GM21723 (cell line): ENCODE measurements around the gene DYNLT4.
"Not testable (repeated sequence)": the region's sequence is repeated elsewhere in the genome, so short reads cannot be mapped to it uniquely, and the experiment has no call there.

Experiments used
- ATAC-seq: cut with Tn5 transposase; IDR thresholded peaks from one replicate; pipeline ENCODE4 v1.9.1; 2021; ENCODE audit warnings: mild to moderate bottlenecking, moderate library complexity; ENCODE audit not compliant: unreplicated experiment

DYNLT4 gene, protein sequence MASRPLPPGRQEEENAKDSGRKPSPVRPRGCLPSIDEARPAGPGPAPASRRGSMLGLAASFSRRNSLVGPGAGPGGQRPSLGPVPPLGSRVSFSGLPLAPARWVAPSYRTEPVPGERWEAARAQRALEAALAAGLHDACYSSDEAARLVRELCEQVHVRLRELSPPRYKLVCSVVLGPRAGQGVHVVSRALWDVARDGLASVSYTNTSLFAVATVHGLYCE

DNA sequence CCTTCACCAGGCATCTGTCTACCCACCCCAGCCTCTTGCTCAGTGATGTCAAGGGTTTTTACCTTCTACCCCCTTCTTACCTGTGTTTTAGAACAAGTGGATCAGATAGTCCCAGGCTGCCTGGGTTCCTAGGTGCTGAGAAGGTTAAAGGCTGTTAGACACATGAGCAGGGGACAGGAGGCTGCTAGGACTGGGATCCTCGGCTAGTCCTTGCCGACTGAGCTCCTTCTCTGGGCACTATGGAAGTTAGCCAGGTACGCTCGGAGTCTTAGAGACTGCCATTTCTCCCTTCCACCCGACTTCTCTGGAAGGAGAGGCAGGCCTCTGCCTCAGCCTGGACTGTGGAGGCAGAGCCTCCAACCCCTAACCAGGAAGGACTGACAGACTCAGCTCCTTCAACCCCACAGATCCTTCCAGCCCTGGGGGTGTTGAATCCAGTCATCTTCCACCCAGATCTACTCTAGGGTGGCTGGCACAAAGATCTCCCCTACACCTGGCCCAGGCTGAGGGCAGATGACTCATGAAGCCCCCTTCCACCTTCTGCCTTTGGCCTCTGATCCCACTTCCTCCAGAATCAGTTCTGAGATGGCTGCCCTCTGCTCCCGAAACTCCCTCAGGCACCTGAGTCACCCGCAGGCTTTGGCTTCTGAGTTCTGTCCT is at the start of gene DYNLT4:
Gene DYNLT4 (minus strand): TSS at position 648 of the 660 bp plus-strand sequence. CDS start 683 bp downstream, outside the sequence.
- ATAC-seq = peak; percentile 1

DNA sequence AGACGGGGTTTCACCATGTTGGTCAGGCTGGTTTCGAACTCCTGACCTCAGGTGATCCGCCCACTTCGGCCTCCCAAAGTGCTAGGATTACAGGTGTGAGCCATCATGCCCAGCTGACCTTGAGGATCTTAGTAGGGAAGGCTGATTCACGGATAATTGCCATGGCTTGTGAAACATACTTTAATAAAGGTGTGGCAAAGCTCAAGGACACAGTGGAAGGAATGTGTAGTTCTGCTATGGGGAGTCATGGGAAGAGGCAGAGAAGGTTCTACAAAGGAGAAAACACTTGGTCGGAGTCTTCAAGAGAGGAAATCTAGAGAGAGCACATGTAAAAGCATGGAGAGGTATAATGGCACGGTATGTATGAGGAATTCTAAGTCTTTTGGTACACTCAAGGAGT is 48.6 kb upstream of the DYNLT4 start:
- no peak for ATAC-seq

DNA sequence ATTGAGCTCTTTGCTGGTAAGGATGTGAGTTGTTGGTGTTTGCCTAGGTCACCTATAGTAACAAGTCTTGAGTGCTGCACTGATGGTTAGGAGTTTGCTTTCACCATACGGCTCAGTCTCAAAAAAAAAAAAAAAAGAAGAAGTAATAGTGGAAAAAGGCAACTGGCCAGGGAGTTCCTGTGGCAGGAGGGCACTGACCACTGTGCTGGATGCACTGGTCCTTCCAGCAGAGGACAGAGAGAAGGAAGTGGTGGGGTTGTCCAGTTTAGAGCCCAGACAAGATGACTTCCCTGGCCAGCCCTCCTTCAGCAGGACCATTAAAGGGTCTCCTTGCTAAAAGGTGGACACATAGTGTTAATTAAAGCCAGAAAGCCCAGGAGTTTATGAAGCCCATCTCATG is 47.8 kb upstream of the DYNLT4 start:
- ATAC-seq = no peak

DNA sequence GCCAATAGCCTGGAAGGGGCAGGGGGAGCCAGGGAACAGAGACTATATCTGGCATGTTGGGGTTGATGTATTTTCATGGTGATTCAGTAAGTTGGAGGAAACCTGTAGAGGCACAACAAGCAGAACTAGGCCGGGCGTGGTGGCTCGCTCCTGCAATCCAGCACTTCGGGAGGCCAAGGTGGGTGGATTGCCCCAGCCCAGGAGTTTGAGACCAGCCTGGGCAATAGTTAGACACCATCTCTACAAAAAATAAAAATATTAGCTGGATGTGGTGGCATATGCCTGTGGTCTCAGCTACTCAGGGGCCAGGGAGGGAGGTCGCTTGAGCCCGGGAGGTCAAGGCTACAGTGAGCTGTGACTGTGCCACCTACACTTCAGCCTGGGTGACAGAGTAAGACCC is 46.0 kb upstream of the DYNLT4 start:
- ATAC-seq = no peak

DNA sequence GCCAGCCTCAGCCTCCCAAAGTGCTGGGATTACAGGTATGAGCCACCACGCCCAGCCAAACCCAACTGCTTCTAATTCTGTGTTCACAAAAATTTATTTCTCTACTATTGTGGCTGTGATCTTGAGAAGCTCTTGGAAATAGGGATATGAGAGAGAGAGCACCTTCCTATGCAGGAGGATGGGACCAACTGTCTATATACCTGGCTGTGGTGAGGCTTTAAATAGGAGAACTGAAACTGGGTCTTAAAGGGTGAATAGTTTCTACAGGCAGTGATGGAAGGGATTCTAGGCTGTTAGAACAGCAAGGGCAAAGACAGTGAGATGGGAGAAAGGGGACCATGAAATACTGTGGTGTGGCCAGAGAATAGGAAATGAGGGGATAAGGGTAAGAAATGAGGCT is 44.2 kb upstream of the DYNLT4 start:
- no peak for ATAC-seq

DNA sequence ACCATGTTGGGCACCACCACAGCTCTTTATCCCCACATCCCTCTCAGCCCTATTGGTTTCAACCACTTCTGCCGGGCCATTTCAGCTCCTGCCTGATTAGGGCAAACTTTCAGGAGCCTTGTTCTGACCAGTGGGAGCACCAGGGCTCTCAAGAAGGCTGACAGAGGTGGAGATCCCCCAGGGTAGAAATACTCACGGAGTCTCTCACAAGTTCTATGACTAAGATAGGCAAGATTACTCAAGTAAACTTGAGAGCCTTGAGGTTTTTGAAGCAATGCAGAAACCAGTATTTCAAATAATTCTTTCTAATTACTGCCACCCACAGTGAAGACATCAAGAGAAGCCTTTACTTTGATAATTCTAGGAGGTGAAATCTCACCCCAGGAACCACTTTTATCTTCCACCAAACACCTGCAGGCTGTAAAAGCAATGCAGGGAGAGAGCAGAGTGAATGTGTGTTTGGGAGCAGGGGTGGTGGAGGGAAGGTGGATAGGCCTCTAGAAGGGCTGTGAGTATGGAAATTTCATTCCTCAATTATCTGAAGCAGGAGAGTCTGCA is 42.5 kb upstream of the DYNLT4 start:
- ATAC-seq = no peak

DNA sequence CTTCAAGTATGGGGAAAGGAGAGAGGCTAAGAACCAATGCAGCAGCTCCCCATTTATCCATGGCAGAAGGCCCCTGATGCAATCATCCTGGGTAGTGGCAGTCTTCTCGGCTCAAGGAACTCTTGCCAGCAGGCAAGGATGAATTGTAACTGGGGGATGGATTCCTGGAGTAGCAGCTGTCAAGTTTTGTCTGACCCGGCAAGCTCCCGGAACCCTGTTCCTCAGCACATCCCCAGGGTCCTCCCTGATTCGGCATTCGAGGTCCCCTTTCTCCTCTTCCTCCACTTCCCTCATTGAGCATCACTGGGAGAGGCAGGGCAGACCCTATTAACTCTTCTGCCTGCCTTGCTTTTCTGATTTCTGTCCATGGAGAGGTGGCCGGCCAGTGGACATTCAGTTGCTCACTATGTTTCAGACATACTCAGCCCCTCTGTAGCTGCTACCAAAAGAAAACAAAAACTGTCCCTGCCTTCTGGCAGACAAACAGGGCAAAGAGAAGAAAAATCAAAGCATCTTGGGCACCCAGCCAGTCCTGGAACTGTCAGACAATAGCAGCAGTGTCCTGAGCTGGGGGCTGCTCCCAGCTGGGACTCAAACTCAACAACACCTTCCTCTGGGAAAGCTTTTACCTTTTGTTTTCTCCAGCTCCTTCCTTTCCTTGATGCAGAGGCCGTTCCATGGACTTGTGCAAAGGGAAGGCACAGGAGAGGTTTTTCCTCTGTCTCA is 41.5 kb upstream of the DYNLT4 start:
- ATAC-seq = no peak

DNA sequence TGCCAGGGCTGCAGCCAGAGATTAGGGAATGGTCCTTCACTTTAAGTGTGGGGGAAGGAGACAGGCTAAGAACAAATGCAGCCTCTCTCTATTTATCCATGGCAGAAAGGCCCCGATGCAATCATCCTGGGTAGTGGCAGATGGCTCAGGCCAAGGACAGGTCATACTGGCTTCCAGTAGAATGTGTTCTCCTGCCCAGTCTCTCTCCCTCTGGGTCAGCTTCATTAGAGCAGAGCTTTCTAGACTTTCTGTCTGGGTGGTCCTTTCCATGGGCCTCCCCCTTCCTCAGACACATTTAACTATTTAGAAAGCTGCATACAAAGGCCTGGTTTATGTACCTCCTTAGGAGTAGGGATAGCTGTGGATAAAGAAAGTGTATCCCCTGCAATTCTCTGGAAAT is 40.7 kb upstream of the DYNLT4 start:
- no peak for ATAC-seq

DNA sequence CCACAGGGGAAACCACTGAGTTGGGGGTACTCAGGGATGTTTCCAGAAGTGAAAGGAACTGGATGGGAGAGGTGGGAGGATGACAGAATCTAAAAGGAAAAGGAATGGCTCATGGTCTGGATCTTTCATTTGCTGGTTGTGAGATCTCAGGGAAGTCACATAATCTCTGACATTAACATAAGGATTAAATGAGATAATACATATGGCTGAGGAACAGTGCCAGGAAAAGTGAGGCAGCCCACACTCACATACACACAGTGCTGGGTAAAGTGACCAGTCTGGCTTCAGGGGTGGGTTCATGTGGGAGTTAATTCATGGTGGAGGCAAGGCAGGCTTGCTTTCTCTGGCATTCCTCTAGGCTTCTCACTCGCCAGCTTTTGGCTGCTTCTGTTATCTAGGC is 39.8 kb upstream of the DYNLT4 start:
- no peak for ATAC-seq

DNA sequence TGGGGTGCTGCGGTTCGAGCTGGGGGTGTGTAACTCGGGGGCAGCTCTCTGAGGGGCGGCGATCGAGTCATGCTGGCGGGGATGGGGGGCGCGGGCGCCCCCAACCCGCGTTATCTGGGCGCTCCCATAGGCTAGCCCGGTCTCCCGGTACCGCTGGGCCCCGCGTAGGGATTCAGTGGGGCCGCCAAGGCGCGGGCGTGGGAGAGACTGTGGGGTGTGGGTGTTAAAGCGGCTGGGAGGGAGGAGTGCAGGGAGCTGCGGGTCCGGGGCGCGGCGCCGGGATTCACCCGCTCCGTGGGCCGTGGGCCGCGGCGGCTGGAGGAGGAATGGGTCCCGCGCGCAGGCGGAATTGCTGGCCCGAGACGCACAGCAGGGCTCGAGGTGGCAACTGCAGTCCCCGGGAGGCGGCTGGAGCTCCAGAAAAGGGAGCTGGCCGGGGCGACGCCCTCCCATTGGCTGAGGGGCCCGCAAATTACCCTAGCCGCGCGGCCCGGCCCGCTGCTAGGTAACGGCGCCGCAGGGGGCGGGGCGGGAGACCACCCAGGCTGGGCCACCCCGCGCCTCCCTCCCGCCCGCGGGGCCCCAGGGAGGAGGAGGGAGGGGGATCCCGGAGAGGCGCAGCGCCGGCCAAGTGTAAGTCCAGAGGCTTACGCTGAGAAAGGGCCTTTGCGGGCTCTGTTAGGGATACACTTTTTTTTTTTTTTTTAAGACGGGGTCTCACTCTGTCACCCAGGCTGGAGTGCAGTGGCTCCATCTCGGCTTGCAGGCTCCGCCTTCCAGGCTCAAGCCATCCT is 35.9 kb upstream of the DYNLT4 start, which contains the start of gene PTCH2:
Gene PTCH2 (minus strand): TSS at position 392 of the 794 bp plus-strand sequence. CDS start 321 bp downstream, at position 71.
- ATAC-seq = no peak

DNA sequence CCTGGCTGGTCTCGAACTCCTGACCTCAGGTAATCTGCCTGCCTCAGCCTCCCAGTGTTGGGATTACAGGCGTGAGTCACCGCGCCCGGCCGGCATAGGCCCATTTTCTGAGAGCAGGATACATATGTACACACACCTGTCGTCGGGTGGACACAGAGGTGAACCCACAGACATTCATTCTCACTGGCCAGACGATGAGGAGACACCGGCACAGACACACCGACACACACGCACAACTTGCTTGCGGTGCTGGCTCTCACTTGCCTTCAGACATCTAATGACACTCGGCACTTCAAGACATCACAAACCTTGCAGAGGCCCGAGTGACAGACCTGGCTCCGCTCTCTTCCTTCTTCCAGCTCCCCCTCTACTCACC is 35.3 kb upstream of the DYNLT4 start:
- ATAC-seq = no peak

DNA sequence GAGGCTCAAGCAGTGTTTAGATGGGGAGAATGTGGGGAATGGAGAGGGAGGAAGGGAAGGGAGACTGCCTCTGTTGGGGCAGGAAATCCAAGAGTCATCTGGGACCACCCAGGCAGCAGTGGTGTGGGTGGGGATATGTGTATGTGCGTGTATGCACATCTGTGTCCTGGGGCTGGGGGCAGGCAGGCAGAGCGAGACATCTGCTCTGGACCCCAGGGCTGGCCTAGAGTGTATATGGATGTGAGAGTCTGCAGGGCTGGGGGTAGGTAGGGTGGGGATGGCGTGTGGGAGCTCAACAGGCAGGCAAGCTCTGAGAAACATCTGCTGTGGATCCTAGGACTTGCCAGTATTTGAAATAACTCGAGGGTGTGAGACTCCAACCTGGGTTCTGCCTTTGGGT is 32.4 kb upstream of the DYNLT4 start:
- ATAC-seq = no peak

DNA sequence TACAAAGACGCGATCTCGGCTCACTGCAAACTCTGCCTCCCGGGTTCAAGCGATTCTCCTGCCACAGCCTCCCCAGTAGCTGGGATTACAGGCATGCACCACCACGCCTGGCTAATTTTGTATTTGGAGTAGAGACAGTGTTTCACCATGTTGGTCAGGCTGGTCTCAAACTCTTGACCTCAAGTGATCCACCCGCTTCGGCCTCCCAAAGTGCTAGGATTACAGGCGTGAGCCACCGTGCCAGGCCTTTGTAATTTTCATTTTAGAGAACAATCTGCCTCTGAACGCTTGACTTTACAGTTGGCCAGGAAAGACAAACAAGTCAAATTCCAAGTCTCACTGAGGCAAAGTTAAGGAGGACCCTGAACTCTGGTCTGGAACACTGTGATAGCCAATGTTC is 31.1 kb upstream of the DYNLT4 start:
- not testable (repeated sequence) for ATAC-seq

DNA sequence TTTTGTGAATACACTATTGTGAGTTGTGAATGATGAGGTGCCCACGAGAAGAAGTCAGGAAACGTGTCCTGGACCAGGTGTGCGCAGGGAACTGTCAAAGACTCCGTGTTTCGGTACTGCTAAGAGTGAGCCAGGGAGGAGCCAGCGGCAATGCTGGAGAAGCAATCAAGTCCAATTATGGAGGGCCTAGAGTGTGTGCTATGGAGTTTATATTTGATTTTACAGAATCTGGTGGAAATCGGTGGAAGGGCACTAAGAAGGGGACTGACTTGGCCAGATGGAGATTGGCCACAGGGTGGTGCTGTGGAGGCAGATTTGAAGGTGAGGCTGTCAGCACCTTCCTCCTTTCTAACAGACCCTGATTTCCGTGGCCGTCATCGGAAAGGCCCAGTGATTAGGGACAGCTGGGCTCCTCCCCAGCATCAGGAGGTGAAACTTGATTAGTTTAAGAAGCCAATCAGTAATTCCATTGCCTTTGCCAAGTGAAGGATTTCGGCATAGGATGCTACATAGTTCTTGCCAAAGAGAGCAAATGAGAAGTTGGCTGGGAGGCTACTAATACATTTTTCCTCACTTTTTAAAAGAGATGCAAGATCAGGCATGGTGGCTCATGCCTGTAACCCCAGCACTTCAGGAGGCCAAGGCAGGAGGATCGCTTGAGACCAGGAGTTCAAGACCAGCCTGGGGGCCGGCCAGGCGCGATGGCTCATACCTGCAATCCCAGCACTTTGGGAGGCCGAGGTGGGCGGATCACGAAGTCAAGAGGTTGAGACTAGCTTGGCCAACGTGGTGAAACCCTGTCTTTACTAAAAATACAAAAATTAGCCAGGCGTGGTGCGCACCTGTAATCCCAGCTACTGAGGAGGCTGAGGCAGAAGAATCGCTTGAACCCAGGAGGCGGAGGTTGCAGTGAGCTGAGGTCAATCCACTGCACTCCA is 28.9 kb upstream of the DYNLT4 start:
- peak; percentile 82 for ATAC-seq

DNA sequence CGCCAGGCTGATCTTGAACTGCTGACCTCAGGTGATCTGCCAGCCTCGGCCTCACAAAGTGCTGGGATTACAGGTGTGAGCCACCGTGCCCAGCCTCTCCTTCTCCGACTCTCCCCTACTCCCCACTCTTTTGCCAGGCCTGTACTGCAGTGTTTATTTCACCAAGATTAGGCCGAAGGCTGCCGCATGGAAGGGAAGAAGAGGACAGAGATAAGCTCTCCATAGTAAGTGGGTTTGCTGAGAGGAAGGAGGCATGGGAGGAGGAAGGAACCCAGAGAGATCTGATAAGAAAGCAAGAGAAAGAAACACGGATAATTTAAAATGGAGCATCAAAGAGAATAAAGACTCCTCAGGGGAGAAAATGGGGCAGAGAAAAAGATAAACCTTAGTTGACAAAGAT is 27.2 kb upstream of the DYNLT4 start:
- no peak for ATAC-seq

DNA sequence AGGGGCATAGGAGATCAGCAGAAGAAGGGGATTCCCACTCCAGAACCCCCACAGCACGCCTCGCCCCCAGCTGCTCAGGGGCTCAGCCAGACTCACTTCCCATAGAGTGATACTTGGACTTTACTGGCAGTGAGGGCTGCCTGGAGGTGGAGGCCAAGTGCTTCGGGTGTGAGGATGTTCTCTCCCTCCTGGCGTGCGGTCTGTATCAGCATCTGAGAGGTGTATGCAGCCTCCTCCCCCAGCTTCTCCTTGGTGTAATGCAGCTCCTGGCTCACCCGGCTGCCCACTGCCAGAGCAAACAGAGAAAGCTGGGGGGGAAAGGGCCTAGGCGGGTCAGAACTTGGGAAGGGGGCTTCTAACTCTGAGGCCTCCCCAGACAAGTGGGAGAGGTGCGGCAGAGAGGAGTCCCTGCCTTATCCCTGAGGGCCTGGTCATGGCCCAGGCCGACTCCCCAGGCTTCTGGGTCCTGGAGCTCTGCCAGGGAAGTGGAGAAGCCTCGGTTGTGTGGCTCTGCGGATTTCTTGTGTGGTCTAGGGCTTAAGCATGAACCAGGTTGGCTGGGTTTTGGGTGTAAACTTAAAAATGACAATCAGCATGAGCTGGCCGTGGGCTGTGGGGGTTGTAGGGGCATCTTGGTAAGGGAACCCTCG is 25.0 kb upstream of the DYNLT4 start:
- ATAC-seq = no peak

DNA sequence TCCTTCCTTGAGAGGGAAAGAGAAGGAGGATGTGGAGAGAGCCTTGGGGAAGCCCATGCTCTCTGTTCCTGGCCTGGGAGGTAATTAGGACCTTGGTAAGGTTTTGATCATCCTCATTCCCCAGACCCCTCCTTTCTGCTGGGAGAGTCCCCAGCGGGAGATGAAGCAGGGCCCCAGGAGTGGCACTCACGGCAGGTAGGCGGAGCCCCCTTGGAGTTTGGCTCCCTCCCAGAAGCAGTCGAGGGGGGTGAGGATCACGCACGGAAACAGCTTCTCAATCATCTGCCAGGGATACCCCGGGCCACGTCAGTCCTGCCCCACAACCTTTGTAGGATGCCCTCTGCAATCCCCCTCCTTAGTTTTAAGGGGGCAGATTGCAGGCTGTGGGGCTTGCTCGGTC is 24.4 kb upstream of the DYNLT4 start:
- no peak for ATAC-seq

DNA sequence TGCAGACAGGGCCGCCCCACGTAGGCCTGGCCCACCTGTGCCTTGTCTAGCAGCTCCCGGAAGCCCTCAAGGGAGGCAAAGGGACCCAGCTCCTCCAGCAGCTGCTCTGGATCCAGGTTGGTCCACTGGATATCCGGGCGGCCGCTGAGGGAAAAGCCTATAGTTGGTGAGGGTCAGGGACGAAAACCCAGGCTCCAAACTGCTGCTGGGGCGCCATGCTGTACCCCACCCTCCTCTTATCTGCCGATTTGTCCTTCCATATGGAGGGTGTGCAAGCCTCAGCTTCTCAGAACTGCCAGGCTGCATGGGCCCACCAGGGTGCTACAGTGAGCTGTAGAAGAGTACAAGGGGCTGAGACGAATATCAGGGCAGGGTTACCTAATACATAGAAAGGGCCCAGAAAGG is 23.8 kb upstream of the DYNLT4 start:
- ATAC-seq = no peak
